A549 (cell line): Measurements from ENCODE around the gene KLHL1.

Experiments
- BHLHE40 ChIP-seq: IDR thresholded peaks from 2 replicates; pipeline ENCODE4 v1.6.1; 2012; ENCODE audit warnings: low read depth, low read length, inconsistent platforms
- CBX8 ChIP-seq: fragments of 200-600 bp; sonication (generic); IDR thresholded peaks from 2 replicates; pipeline ENCODE4 v1.6.1; 2016
- CEBPB ChIP-seq, 2 experiments: fragments of >200 bp in 1 of 2; sonication (Bioruptor Twin) in 1 of 2; formaldehyde crosslinking in 1 of 2; IDR thresholded peaks; 2 replicates each; pipeline ENCODE4 v1.6.1; 2012 to 2016
- CHD4 ChIP-seq: fragments of 200-600 bp; sonication (generic); IDR thresholded peaks from 2 replicates; pipeline ENCODE4 v1.6.1; 2016; ENCODE audit warnings: antibody characterized with exemption, mild to moderate bottlenecking, borderline replicate concordance
- CTCF ChIP-seq: fragments of >200 bp; sonication (Bioruptor Twin); formaldehyde crosslinking; IDR thresholded peaks from 3 replicates; pipeline ENCODE4 v1.5.1; 2016
- EP300 ChIP-seq, 2 experiments: fragments of >200 bp; sonication (Bioruptor Twin); formaldehyde crosslinking; IDR thresholded peaks; 2 replicates in 1 of 2; 3 replicates in 1 of 2; pipeline ENCODE4 v1.6.1; 2016 to 2017
- FOSL2 ChIP-seq, 2 experiments: fragments of 450-650 bp in 1 of 2; fragments of >200 bp in 1 of 2; sonication (Bioruptor Twin) in 1 of 2; formaldehyde crosslinking; IDR thresholded peaks; 2 replicates each; pipeline versions ENCODE4 v1.5.0 to v1.6.1; 2016 to 2020; ENCODE audit warnings: mild to moderate bottlenecking in 1 of 2, moderate library complexity in 1 of 2
- HOXB13 ChIP-seq: fragments of 250-450 bp; sonication (Bioruptor Pico); IDR thresholded peaks from 2 replicates; pipeline ENCODE4 v1.5.0; 2020; ENCODE audit warnings: low read depth, mild to moderate bottlenecking, moderate library complexity
- MAZ ChIP-seq: fragments of 150-350 bp; IDR thresholded peaks from 2 replicates; pipeline ENCODE4 v1.6.1; 2014; ENCODE audit warnings: antibody characterized with exemption, low read depth, low read length, borderline replicate concordance
- POLR2A ChIP-seq: IDR thresholded peaks from 2 replicates; pipeline ENCODE4 v1.6.1; 2012; ENCODE audit warnings: mild to moderate bottlenecking, low read length
- POLR2AphosphoS2 ChIP-seq: conservative IDR thresholded peaks from 2 replicates; pipeline ENCODE4 v1.6.1; 2012; ENCODE audit warnings: low read length, improper control_type of control experiment, inconsistent platforms
- RAD21 ChIP-seq, 2 experiments: fragments of >200 bp in 1 of 2; sonication (Bioruptor Twin) in 1 of 2; formaldehyde crosslinking in 1 of 2; IDR thresholded peaks in 1 of 2; conservative IDR thresholded peaks in 1 of 2; 2 replicates in 1 of 2; 3 replicates in 1 of 2; pipeline ENCODE4 v1.6.1; 2012 to 2018; ENCODE audit warnings: inconsistent platforms in 1 of 2
- REST ChIP-seq: fragments of 200-600 bp; sonication (generic); IDR thresholded peaks from 2 replicates; pipeline ENCODE4 v1.6.1; 2016; ENCODE audit warnings: antibody characterized with exemption, mild to moderate bottlenecking, moderate library complexity
- USF2 ChIP-seq: fragments of 450-650 bp; IDR thresholded peaks from 2 replicates; pipeline ENCODE4 v1.6.1; 2014; ENCODE audit warnings: antibody characterized with exemption

- TF ChIP-seq POLR2A (no peak), CEBPB (IDR thresholded peaks at IDR 0.05) (no peak), CHD4 (no peak), CTCF (no peak), BHLHE40 (no peak), EP300 (IDR thresholded peaks at IDR 0.05) (no peak), USF2 (no peak), HOXB13 (no peak), MAZ (no peak), RAD21 (conservative IDR thresholded peaks at IDR 0.05 in 1 of 2, IDR thresholded peaks at IDR 0.05 in 1 of 2) (no peak), FOSL2 (IDR thresholded peaks at IDR 0.05) (no peak), FOSL2 (CRISPR knock-in tag; IDR thresholded peaks at IDR 0.05) (no peak), POLR2AphosphoS2 (no peak), REST (no peak), CBX8 (no peak)
Measured at GRCh38 chr13:69660155-69660554, 448.1 kb downstream of the KLHL1 start.
